MM.1S (cell line): Measurements from ENCODE around the gene TSSK1B.

Experiments
- CTCF ChIP-seq: fragments of 300-600 bp; sonication (generic); IDR thresholded peaks from 2 replicates; pipeline ENCODE4 v1.5.1; 2016; ENCODE audit warnings: antibody characterized with exemption, low read length, mixed read lengths
- EZH2 ChIP-seq: fragments of 300-600 bp; sonication (generic); optimal IDR thresholded peaks from 2 replicates; pipeline ENCODE3; 2017; ENCODE audit warnings: low read depth, mild to moderate bottlenecking, antibody characterized with exemption, low read length, mixed read lengths

DNA sequence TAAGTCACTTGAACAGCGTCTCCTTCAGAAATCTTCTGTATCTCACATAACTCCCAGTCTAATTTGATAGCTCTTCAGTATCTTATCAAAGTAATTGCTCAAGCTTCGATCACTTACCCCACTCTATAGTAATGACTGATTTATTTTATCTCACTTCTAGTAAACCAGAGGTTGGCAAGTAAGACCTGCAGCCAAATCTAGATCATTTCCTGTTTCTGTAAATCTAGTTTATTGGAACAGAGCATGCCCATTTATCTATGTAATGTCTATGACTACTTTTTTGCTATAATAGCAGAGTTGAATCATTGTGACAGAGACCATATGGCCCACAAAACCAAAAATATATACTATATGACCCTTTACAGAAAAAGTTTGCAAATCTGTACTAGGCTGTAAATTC, 40.1 kb downstream of the TSSK1B start:
- TF ChIP-seq EZH2: no peak
- no peak for TF ChIP-seq CTCF
